SU-DHL-6 (cell line): ENCODE results near the gene SIRPA.

Experiments
- H2AFZ ChIP-seq: fragments of 200-600 bp; sonication (generic); 2 replicates; pipeline ENCODE4 v1.6.1; 2014; ENCODE audit warnings: low read depth, mild to moderate bottlenecking, moderate library complexity, mixed read lengths, antibody characterized with exemption, low read length; ENCODE audit not compliant: severe bottlenecking
- H3F3A ChIP-seq: fragments of 200-600 bp; shearing (Covaris generic); 2 replicates; pipeline ENCODE4 v1.6.0; 2016; ENCODE audit warnings: antibody characterized with exemption, mild to moderate bottlenecking; ENCODE audit not compliant: insufficient read depth
- H3K27ac ChIP-seq: fragments of 200-600 bp; sonication (generic); 2 replicates; pipeline ENCODE4 v1.5.1; 2016; ENCODE audit warnings: low read depth, mild to moderate bottlenecking, low read length, moderate library complexity, mixed read lengths
- H3K27me3 ChIP-seq: fragments of 200-600 bp; sonication (generic), shearing (Covaris generic); 2 replicates; pipeline ENCODE4 v1.6.0; 2014; ENCODE audit warnings: mild to moderate bottlenecking, low read length
- H3K36me3 ChIP-seq: fragments of 200-600 bp; sonication (generic); 2 replicates; pipeline ENCODE4 v1.6.1; 2014; ENCODE audit warnings: mild to moderate bottlenecking, low read length, mixed read lengths
- H3K4me2 ChIP-seq: fragments of 300-600, 200-600 bp; shearing (Covaris generic), sonication (generic); 2 replicates; pipeline ENCODE4 v1.6.0; 2014; ENCODE audit warnings: low read length, low read depth, mild to moderate bottlenecking; ENCODE audit not compliant: poor library complexity, severe bottlenecking
- H3K4me3 ChIP-seq: fragments of 200-600 bp; sonication (generic); 2 replicates; pipeline ENCODE4 v1.5.1; 2014; ENCODE audit warnings: antibody characterized with exemption, low read length, mild to moderate bottlenecking, mixed read lengths; ENCODE audit not compliant: insufficient read depth, poor library complexity, severe bottlenecking
- H3K79me2 ChIP-seq: fragments of 200-600 bp; sonication (generic); 2 replicates; pipeline ENCODE4 v1.6.1; 2014; ENCODE audit warnings: mild to moderate bottlenecking, low read length, moderate library complexity; ENCODE audit not compliant: insufficient read depth
- H3K9ac ChIP-seq: fragments of 200-600 bp; sonication (generic); 2 replicates; pipeline ENCODE4 v1.7.0; 2014; ENCODE audit warnings: mild to moderate bottlenecking, low read length
- H3K9me2 ChIP-seq: fragments of 200-600 bp; sonication (generic); replicated peaks from 2 replicates; pipeline ENCODE4 v1.6.1; 2014; ENCODE audit warnings: low read length; ENCODE audit not compliant: insufficient read depth
- H3K9me3 ChIP-seq: fragments of 200-600 bp; sonication (generic); 2 replicates; pipeline ENCODE4 v1.6.1; 2014; ENCODE audit warnings: low read length, mixed read lengths; ENCODE audit not compliant: insufficient read depth
- H4K20me1 ChIP-seq: fragments of 200-600 bp; sonication (generic); 2 replicates; pipeline ENCODE4 v1.6.1; 2014; ENCODE audit warnings: low read depth, mild to moderate bottlenecking, antibody characterized with exemption, low read length, moderate library complexity, mixed read lengths
- EZH2phosphoT487 ChIP-seq: fragments of 200-600 bp; sonication (generic), shearing (Covaris generic); conservative IDR thresholded peaks from 2 replicates; pipeline ENCODE4 v1.6.1; 2018; ENCODE audit warnings: mild to moderate bottlenecking, antibody characterized with exemption, low read length, moderate library complexity, mixed read lengths
- TF ChIP-seq, protein P1 (sequence below): fragments of 200-600 bp; sonication (generic); IDR thresholded peaks from one replicate; pipeline ENCODE4 v1.5.1; 2017; ENCODE audit warnings: antibody characterized with exemption, mild to moderate bottlenecking, low read length, moderate library complexity; ENCODE audit not compliant: insufficient read depth, poor library complexity, severe bottlenecking

Gene SIRPA

DNA sequence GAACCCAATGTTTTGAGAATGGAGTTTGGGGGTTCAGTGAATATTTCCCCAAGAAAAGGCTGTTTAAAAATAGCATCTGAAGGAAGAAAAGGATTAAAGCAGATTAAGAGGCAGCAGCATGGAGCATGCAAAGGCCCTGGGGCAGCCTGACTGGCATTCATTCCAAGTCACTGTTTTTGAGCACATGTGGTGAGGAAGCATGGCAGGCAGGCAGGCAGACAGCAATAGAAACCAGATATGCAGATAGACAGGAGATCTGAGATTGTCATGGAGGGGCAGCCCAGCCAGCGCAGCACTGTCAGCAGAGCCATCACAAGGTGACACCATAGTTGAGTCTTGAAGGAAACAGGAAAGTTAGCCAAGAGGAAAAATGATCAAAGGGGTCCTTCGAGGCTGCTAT lies 37.8 kb downstream of the SIRPA start:
- TF ChIP-seq, protein P1, sequence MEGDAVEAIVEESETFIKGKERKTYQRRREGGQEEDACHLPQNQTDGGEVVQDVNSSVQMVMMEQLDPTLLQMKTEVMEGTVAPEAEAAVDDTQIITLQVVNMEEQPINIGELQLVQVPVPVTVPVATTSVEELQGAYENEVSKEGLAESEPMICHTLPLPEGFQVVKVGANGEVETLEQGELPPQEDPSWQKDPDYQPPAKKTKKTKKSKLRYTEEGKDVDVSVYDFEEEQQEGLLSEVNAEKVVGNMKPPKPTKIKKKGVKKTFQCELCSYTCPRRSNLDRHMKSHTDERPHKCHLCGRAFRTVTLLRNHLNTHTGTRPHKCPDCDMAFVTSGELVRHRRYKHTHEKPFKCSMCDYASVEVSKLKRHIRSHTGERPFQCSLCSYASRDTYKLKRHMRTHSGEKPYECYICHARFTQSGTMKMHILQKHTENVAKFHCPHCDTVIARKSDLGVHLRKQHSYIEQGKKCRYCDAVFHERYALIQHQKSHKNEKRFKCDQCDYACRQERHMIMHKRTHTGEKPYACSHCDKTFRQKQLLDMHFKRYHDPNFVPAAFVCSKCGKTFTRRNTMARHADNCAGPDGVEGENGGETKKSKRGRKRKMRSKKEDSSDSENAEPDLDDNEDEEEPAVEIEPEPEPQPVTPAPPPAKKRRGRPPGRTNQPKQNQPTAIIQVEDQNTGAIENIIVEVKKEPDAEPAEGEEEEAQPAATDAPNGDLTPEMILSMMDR, result no peak
- TF ChIP-seq EZH2phosphoT487, result no peak
- no peaks in the 10 kb centered on the region for H3F3A ChIP-seq

DNA sequence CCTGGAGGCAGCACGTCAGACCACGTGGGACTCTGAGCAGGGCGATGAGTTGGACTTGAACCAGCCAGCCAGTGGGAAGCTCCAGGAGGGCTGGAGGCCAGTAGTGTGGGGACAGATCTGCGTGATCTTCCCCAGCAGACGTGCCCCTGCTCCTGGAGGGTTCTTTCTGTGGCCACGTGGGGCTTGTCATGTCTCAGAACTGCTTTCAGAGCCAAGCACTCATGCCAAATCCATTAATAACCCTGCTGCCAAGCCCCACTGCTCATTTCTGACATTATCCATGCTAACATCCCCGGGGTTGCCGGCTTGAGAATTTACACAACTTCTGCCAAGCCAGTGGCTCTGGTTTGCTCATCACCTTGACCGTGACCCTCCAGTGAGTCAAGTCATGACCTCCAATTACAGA lies 38.3 kb downstream of the SIRPA start:
- Histone ChIP-seq H3K4me2 (no peak overlapping the region), H2AFZ (no peak overlapping the region), H4K20me1 (no peaks in the 10 kb centered on the region), H3K9me3 (no peaks in the 10 kb centered on the region), H3K9ac (no peak overlapping the region), H3K9me2 (no peaks in the 10 kb centered on the region), H3K79me2 (no peaks in the 10 kb centered on the region), H3K27ac (no peak overlapping the region), H3K4me3 (no peak overlapping the region), H3K27me3 (no peaks in the 10 kb centered on the region), H3F3A (no peaks in the 10 kb centered on the region), H3K36me3 (no peaks in the 10 kb centered on the region)
- TF ChIP-seq, protein P1, result no peak
- TF ChIP-seq EZH2phosphoT487, result no peak

More for the DNA sequence above, 37.8 kb downstream of the SIRPA start:
- Histone ChIP-seq H3K4me2 (no peak overlapping the region), H3K36me3 (no peaks in the 10 kb centered on the region), H3K4me3 (no peak overlapping the region), H3K9me2 (no peaks in the 10 kb centered on the region), H4K20me1 (no peaks in the 10 kb centered on the region), H3K79me2 (no peaks in the 10 kb centered on the region), H2AFZ (no peak overlapping the region), H3K27ac (no peak overlapping the region), H3K9ac (no peak overlapping the region), H3K27me3 (no peaks in the 10 kb centered on the region), H3K9me3 (no peaks in the 10 kb centered on the region)

DNA sequence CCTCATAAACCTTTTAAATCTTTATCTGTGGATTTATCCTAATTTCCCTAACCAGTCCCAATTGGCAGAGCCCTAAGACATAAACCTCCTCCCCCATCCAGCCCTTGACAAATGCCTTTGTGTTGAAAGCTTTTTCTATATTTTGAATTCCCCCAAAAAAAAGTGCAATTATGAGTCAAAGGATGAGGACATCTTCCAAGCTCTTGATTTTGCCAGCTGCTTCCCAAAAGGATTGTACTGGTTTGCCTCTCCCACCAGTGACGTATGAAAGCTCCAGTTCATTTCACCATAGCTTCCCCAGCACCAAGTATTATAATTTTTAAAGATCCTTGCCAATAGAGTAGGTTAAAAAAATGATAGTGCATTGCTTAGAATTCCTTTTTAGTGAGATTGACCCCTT lies 38.9 kb downstream of the SIRPA start:
- no peak for TF ChIP-seq EZH2phosphoT487
- TF ChIP-seq, protein P1, result no peak
- Histone ChIP-seq H3K79me2 (no peaks in the 10 kb centered on the region), H4K20me1 (no peaks in the 10 kb centered on the region), H3K4me2 (no peak overlapping the region), H3F3A (no peaks in the 10 kb centered on the region), H3K36me3 (no peaks in the 10 kb centered on the region), H3K27ac (no peak overlapping the region), H2AFZ (no peak overlapping the region), H3K4me3 (no peak overlapping the region), H3K9ac (no peak overlapping the region), H3K27me3 (no peaks in the 10 kb centered on the region), H3K9me3 (no peaks in the 10 kb centered on the region), H3K9me2 (no peaks in the 10 kb centered on the region)
